Left lung (tissue), 14 donors: ENCODE results near the gene STARD4. TPM values are rescaled to one million over a fixed set of nuclear protein-coding genes. Genes with fewer than 3 reads are reported as not detected.

Source experiments
- ATAC-seq: fragments of 200-7000 bp; cut with Tn5 transposase; one replicate; pipeline ENCODE4 v1.9.1; 2020; ENCODE audit warnings: moderate library complexity
- DNase-seq, 4 donors: peaks; one replicate each; pipeline ENCODE4 v3.0.0-alpha.2; 2013 to 2020
- H3K27ac ChIP-seq, 2 donors: fragments of 200-600 bp; sonication (generic) in 1 of 2; one replicate each; pipeline versions ENCODE4 v1.5.0 to v1.8.0; 2020 to 2021
- H3K27me3 ChIP-seq, 2 donors: fragments of 200-600 bp; sonication (generic) in 1 of 2; one replicate each; pipeline versions ENCODE4 v1.5.0 to v1.8.0; 2020 to 2021
- H3K36me3 ChIP-seq, 2 donors: fragments of 200-600 bp; sonication (generic) in 1 of 2; one replicate each; pipeline versions ENCODE4 v1.5.0 to v1.8.0; 2020 to 2021
- H3K4me1 ChIP-seq, 2 donors: fragments of 200-600 bp; one replicate each; pipeline ENCODE4 v1.8.0; 2021
- H3K4me3 ChIP-seq, 2 donors: fragments of 200-600 bp; sonication (generic) in 1 of 2; one replicate each; pipeline versions ENCODE4 v1.5.0 to v1.8.0; 2020 to 2021; ENCODE audit warnings: mild to moderate bottlenecking in 1 of 2
- H3K9me3 ChIP-seq, 2 donors: fragments of 200-600 bp; sonication (generic) in 1 of 2; one replicate each; pipeline versions ENCODE4 v1.5.0 to v1.8.0; 2020 to 2021
- intact Hi-C, 2 donors: fragments of 100-400 bp; cut with DNase I; formaldehyde crosslinking; loops; one replicate each; pipeline versions ENCODE4 v1.11.2 to v1.14.2; 2022
- long read RNA-seq, 12 donors: library from polyadenylated mRNA in 2 of 12; unstranded in 2 of 12; transcript quantifications; one replicate each; pipeline ENCODE4 v2.0.0 and lab custom pipeline, GENCODE V29; 2019 to 2026
- polyA plus RNA-seq, 6 donors: library from polyadenylated mRNA; unstranded; fragments of 120-200 nt; gene quantifications; one replicate each; pipeline ENCODE4 v1.2.1, GENCODE V29; 2013; ENCODE audit not compliant: insufficient read length in 6 of 6
- total RNA-seq, 2 donors: library from RNA; stranded (reverse); fragmentation: NEBNext Ultra II Directional; extraction: Animal tissue kit (Norgen Biotek cat#: 25700); gene quantifications; one replicate each; pipeline ENCODE4 v1.2.1, GENCODE V29; 2021
- TF ChIP-seq, protein P1 (sequence below), 2 donors: fragments of 200-600 bp; sonication (generic) in 1 of 2; IDR thresholded peaks; one replicate each; pipeline versions ENCODE4 v1.5.0 to v1.8.0; 2021; ENCODE audit warnings: antibody characterized with exemption in 2 of 2
- donor health status: DM: no; HTN: yes; CAD: no.
- donor health status: DM: no; HTN: no; CAD: no.

Gene STARD4, protein sequence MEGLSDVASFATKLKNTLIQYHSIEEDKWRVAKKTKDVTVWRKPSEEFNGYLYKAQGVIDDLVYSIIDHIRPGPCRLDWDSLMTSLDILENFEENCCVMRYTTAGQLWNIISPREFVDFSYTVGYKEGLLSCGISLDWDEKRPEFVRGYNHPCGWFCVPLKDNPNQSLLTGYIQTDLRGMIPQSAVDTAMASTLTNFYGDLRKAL
- total RNA-seq (10 to 100 TPM; 39.6 to 68.2 TPM), polyA plus RNA-seq (10 to 100 TPM; 32.4 to 43.3 (median 37.1) TPM)
- long read RNA-seq, donor 1, full-length matches to known transcripts = 6 of 6 reads
- long read RNA-seq, donor 1, partial matches to known transcripts = 0 of 6 reads
- long read RNA-seq, donor 1, other reads (novel, unspliced or antisense) = 0 of 6 reads
- long read RNA-seq, donor 2, full-length matches to known transcripts = 3 of 3 reads
- long read RNA-seq, donor 2, partial matches to known transcripts = 0 of 3 reads
- long read RNA-seq, donor 2, other reads (novel, unspliced or antisense) = 0 of 3 reads
- long read RNA-seq, donor 3, full-length matches to known transcripts = 2 of 2 reads
- long read RNA-seq, donor 3, partial matches to known transcripts = 0 of 2 reads
- long read RNA-seq, donor 3, other reads (novel, unspliced or antisense) = 0 of 2 reads
- long read RNA-seq, donor 4, partial matches to known transcripts = 0 of 5 reads
- long read RNA-seq, donor 4, other reads (novel, unspliced or antisense) = 2 of 5 reads
- long read RNA-seq, donor 5, partial matches to known transcripts = 0 of 3 reads
- long read RNA-seq, donor 5, other reads (novel, unspliced or antisense) = 0 of 3 reads
- long read RNA-seq, donor 6, full-length matches to known transcripts = 5 of 5 reads
- long read RNA-seq, donor 6, partial matches to known transcripts = 0 of 5 reads
- long read RNA-seq, donor 6, other reads (novel, unspliced or antisense) = 0 of 5 reads
- long read RNA-seq, donor 7, full-length matches to known transcripts = 2 of 2 reads
- long read RNA-seq, donor 7, partial matches to known transcripts = 0 of 2 reads
- long read RNA-seq, donor 7, other reads (novel, unspliced or antisense) = 0 of 2 reads
- long read RNA-seq, donor 8, partial matches to known transcripts = 0 of 1 reads
- long read RNA-seq, donor 8, other reads (novel, unspliced or antisense) = 0 of 1 reads
- long read RNA-seq, donor 9 = 0 reads
- long read RNA-seq, donor 10, partial matches to known transcripts = 3 of 6 reads
- long read RNA-seq, donor 10, other reads (novel, unspliced or antisense) = 0 of 6 reads
- long read RNA-seq, donor 11, partial matches to known transcripts = 0 of 7 reads
- long read RNA-seq, donor 11, other reads (novel, unspliced or antisense) = 0 of 7 reads
- long read RNA-seq, donor 12, partial matches to known transcripts = 0 of 1 reads
- long read RNA-seq, donor 12, other reads (novel, unspliced or antisense) = 0 of 1 reads

GRCh38 chr5:111512375-111513130 lies at the start of gene STARD4:
Gene STARD4 (minus strand): TSS chr5:111512535. CDS start chr5:111507433, 5,102 bp downstream.
- Histone ChIP-seq H3K4me1 (peaks cover 0 to 39% of the 10 kb centered on the region in 2 donors), H3K27me3 (no peaks in the 10 kb centered on the region), H3K27ac (peak within 1 kb of the TSS; percentile 92 to 93), H3K4me3 (peak within 1 kb of the TSS; percentile 77 to 91), H3K36me3 (no peaks in the 10 kb centered on the region), H3K9me3 (no peaks in the 10 kb centered on the region)
- intact Hi-C loops = no loop called here
- DNase-seq (peak; percentile 89 to 96 (median 96)), ATAC-seq (peak; percentile 98)
- TF ChIP-seq, protein P1, sequence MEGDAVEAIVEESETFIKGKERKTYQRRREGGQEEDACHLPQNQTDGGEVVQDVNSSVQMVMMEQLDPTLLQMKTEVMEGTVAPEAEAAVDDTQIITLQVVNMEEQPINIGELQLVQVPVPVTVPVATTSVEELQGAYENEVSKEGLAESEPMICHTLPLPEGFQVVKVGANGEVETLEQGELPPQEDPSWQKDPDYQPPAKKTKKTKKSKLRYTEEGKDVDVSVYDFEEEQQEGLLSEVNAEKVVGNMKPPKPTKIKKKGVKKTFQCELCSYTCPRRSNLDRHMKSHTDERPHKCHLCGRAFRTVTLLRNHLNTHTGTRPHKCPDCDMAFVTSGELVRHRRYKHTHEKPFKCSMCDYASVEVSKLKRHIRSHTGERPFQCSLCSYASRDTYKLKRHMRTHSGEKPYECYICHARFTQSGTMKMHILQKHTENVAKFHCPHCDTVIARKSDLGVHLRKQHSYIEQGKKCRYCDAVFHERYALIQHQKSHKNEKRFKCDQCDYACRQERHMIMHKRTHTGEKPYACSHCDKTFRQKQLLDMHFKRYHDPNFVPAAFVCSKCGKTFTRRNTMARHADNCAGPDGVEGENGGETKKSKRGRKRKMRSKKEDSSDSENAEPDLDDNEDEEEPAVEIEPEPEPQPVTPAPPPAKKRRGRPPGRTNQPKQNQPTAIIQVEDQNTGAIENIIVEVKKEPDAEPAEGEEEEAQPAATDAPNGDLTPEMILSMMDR (IDR thresholded peaks at IDR 0.05) = no peak

- H3K27ac ChIP-seq = no peak overlapping the region
- TF ChIP-seq, protein P1 (IDR thresholded peaks at IDR 0.05) = no peak
- intact Hi-C loops = loop anchor here in 1 of 2 donors (10.0 kb wide), 1 partner anchor 195 kb away; the partner anchor contains the start of gene NREP
- H3K36me3 ChIP-seq = no peaks in the 10 kb centered on the region
- H3K9me3 ChIP-seq = no peaks in the 10 kb centered on the region
- no peaks in the 10 kb centered on the region for H3K4me1 ChIP-seq
- DNase-seq (no peak), ATAC-seq (no peak)
- H3K27me3 ChIP-seq = no peaks in the 10 kb centered on the region
- no peak overlapping the region for H3K4me3 ChIP-seq
Observed at GRCh38 chr5:111559680-111560079, 47.3 kb upstream of the STARD4 start.

DNA sequence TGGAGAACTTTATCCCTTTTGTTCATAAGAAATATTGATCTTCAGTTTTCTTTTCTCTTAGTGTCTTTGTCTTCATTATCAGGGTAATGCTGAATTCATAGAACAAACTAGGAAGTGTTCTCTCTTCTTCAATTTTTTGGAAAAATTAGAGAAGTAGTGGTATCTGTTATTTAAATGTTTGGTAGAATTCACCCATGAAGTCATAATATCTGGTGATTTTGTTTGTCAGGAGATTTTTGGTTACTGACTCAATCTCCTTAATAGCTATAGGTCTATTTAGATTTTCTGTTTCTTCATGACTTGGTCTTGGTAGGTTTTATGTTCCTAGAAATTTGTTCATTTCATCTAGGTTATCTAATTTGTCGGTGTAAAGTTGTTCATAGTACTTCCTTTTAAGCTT lies 45.4 kb upstream of the STARD4 start:
- H3K36me3 ChIP-seq = no peaks in the 10 kb centered on the region
- no peaks in the 10 kb centered on the region for H3K9me3 ChIP-seq
- H3K4me1 ChIP-seq = no peaks in the 10 kb centered on the region
- no peak for ATAC-seq
- intact Hi-C loops = loop anchor here in 1 of 2 donors (10.0 kb wide), 1 partner anchor 197 kb away; the partner anchor contains the start of gene NREP
- H3K27ac ChIP-seq = no peak overlapping the region
- no peaks in the 10 kb centered on the region for H3K27me3 ChIP-seq
- no peak for DNase-seq
- TF ChIP-seq, protein P1 (IDR thresholded peaks at IDR 0.05) = no peak
- no peak overlapping the region for H3K4me3 ChIP-seq

GRCh38 chr5:111557111-111557510 lies 44.8 kb upstream of the STARD4 start:
- intact Hi-C loops = loop anchor here in 1 of 2 donors (10.0 kb wide), 1 partner anchor 198 kb away; the partner anchor contains the start of gene NREP
- Histone ChIP-seq H3K9me3 (no peaks in the 10 kb centered on the region), H3K27me3 (no peaks in the 10 kb centered on the region), H3K27ac (no peak overlapping the region), H3K4me1 (no peaks in the 10 kb centered on the region), H3K4me3 (no peak overlapping the region), H3K36me3 (no peaks in the 10 kb centered on the region)
- no peak for DNase-seq
- no peak for ATAC-seq
- TF ChIP-seq, protein P1 (IDR thresholded peaks at IDR 0.05) = no peak
